ENCODE measurements around the gene ARHGAP42. TPM values are rescaled to one million over a fixed set of nuclear protein-coding genes. Genes with fewer than 3 reads are reported as not detected.
"Not testable (repeated sequence)": the region's sequence is repeated elsewhere in the genome, so short reads cannot be mapped to it uniquely, and the experiment has no call there.

ARHGAP42 gene
- polyA plus RNA-seq, 3 donors = 0.13 TPM; not detected in 2

DNA sequence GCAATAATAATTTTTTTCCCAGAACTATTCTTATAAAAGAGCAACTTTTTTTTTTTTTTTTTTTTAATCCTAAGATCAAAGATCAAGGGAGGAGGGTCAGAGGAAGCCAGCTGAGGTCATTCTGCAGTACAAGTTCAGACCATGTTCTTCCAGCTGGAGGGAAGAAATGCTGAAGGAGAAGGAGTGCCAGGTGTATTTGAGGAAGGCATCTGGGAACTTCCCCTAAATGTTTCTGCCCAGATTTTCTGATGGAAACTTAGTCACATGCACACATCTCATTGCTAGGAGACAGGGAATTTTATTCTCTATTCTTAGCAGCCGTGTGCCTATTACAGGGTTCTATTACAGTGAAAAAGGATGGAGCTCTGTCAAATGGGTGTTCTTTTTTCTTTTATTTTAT lies 208.4 kb downstream of the ARHGAP42 start:
- WGBS (ENCODE audit: insufficient coverage) = no CpG with 5 or more reads among the region's 1 CpG
- H3K27me3 ChIP-seq (ENCODE audit: control insufficient read depth in 2 of 2, insufficient read depth in 2 of 2, low read length in 2 of 2) = no peaks in the 10 kb centered on the region
- no peak overlapping the region for H3K9ac ChIP-seq (ENCODE audit: insufficient read depth, low read length, poor library complexity, severe bottlenecking)
- DNase-seq = no peak
- H3K36me3 ChIP-seq (replicated peaks in 1 of 2; ENCODE audit: control insufficient read depth in 1 of 2, insufficient read depth in 2 of 2, low read length in 2 of 2) = no peaks in the 10 kb centered on the region
- Mint-ChIP-seq H3K27me3 (ENCODE audit: low read depth in 3 of 3) (no peaks in the 10 kb centered on the region), H3K4me1 (no peaks in the 10 kb centered on the region), H3K27ac (no peak overlapping the region), H3K9me3 (peaks cover 0 to 8% (median 2%) of the 10 kb centered on the region in 7 donors), H3K4me3 (no peak overlapping the region), H3K36me3 (no peaks in the 10 kb centered on the region)
- H3K4me2 ChIP-seq (replicated peaks; ENCODE audit: extremely low read depth, low read length, poor library complexity, severe bottlenecking) = no peak overlapping the region
- intact Hi-C loops (cut with micrococcal nuclease) = no loop called here
- H4K20me1 ChIP-seq (ENCODE audit: insufficient read depth, low read length) = no peaks in the 10 kb centered on the region
- no peaks in the 10 kb centered on the region for H3K79me2 ChIP-seq (ENCODE audit: insufficient read depth, low read length)
- H3K27ac ChIP-seq (ENCODE audit: low read depth in 1 of 2, low read length in 2 of 2) = no peak overlapping the region
- no peak overlapping the region for H3K4me3 ChIP-seq (replicated peaks in 1 of 3; ENCODE audit: low read depth in 2 of 3, low read length in 3 of 3)
- TF ChIP-seq, protein P1, sequence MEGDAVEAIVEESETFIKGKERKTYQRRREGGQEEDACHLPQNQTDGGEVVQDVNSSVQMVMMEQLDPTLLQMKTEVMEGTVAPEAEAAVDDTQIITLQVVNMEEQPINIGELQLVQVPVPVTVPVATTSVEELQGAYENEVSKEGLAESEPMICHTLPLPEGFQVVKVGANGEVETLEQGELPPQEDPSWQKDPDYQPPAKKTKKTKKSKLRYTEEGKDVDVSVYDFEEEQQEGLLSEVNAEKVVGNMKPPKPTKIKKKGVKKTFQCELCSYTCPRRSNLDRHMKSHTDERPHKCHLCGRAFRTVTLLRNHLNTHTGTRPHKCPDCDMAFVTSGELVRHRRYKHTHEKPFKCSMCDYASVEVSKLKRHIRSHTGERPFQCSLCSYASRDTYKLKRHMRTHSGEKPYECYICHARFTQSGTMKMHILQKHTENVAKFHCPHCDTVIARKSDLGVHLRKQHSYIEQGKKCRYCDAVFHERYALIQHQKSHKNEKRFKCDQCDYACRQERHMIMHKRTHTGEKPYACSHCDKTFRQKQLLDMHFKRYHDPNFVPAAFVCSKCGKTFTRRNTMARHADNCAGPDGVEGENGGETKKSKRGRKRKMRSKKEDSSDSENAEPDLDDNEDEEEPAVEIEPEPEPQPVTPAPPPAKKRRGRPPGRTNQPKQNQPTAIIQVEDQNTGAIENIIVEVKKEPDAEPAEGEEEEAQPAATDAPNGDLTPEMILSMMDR (IDR thresholded peaks at IDR 0.05) = no peak
- no peaks in the 10 kb centered on the region for H3K9me3 ChIP-seq (replicated peaks in 1 of 2; ENCODE audit: control insufficient read depth in 1 of 2, insufficient read depth in 1 of 2, low read length in 2 of 2)
- H2AFZ ChIP-seq (ENCODE audit: insufficient read depth, low read depth, low read length, poor library complexity, severe bottlenecking) = no peak overlapping the region
- H3K4me1 ChIP-seq (ENCODE audit: control insufficient read depth in 1 of 2, insufficient read depth in 2 of 2, low read length in 2 of 2) = no peaks in the 10 kb centered on the region

DNA sequence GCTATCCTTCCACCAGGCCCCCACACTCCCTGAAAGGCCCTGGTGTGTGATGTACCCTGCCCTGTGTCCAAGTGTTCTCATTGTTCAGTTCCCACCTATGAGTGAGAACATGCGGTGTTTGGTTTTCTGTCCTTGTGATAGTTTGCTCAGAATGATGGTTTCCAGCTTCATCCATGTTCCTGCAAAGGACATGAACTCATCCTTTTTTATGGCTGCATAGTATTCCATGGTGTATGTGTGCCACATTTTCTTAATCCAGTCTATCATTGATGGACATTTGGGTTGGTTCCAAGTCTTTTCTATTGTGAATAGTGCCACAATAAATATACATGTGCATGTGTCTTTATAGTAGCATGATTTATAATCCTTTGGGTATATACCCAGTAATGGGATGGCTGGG lies 208.9 kb downstream of the ARHGAP42 start:
- H3K27me3 Mint-ChIP-seq (ENCODE audit: low read depth in 3 of 3); H3K4me3 ChIP-seq (replicated peaks in 1 of 3; ENCODE audit: low read depth in 2 of 3, low read length in 3 of 3); H3K27me3 ChIP-seq (ENCODE audit: control insufficient read depth in 2 of 2, insufficient read depth in 2 of 2, low read length in 2 of 2); intact Hi-C loops (cut with micrococcal nuclease); H3K4me1 Mint-ChIP-seq; H3K4me3 Mint-ChIP-seq; H3K9ac ChIP-seq (ENCODE audit: insufficient read depth, low read length, poor library complexity, severe bottlenecking); H3K79me2 ChIP-seq (ENCODE audit: insufficient read depth, low read length); H3K27ac ChIP-seq (ENCODE audit: low read depth in 1 of 2, low read length in 2 of 2); H2AFZ ChIP-seq (ENCODE audit: insufficient read depth, low read depth, low read length, poor library complexity, severe bottlenecking); H3K36me3 Mint-ChIP-seq; H3K36me3 ChIP-seq (replicated peaks in 1 of 2; ENCODE audit: control insufficient read depth in 1 of 2, insufficient read depth in 2 of 2, low read length in 2 of 2); H3K27ac Mint-ChIP-seq; H3K9me3 ChIP-seq (replicated peaks in 1 of 2; ENCODE audit: control insufficient read depth in 1 of 2, insufficient read depth in 1 of 2, low read length in 2 of 2); H4K20me1 ChIP-seq (ENCODE audit: insufficient read depth, low read length); DNase-seq; H3K4me2 ChIP-seq (replicated peaks; ENCODE audit: extremely low read depth, low read length, poor library complexity, severe bottlenecking); H3K9me3 Mint-ChIP-seq; H3K4me1 ChIP-seq (ENCODE audit: control insufficient read depth in 1 of 2, insufficient read depth in 2 of 2, low read length in 2 of 2): not testable (repeated sequence)
- no CpG with 5 or more reads among the region's 1 CpG for whole genome bisulfite sequencing (ENCODE audit: insufficient coverage)

DNA sequence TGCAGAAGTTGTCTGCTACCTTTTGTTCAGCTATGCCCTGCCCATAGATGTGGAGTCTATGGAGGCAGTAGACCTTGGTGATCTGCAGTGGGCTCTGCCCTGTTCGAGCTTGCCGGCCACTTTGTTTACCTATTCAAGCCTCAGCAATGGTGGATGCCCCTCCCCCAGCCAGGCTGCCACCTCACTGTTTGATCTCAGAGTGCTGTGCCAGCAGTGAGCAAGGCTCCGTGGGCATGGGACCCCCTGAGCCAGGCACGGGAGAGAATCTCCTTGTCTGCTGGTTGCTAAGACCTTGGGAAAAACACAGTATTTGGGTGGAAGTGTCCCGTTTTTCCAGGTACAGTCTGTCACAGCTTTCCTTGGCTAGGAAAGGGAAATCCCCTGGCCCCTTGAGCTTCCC lies 214.4 kb downstream of the ARHGAP42 start:
- H3K4me3 ChIP-seq (replicated peaks in 1 of 3; ENCODE audit: low read depth in 2 of 3, low read length in 3 of 3); H3K4me2 ChIP-seq (replicated peaks; ENCODE audit: extremely low read depth, low read length, poor library complexity, severe bottlenecking); H3K79me2 ChIP-seq (ENCODE audit: insufficient read depth, low read length); H3K4me3 Mint-ChIP-seq; H3K4me1 Mint-ChIP-seq; H4K20me1 ChIP-seq (ENCODE audit: insufficient read depth, low read length); H3K9ac ChIP-seq (ENCODE audit: insufficient read depth, low read length, poor library complexity, severe bottlenecking); H3K27me3 Mint-ChIP-seq (ENCODE audit: low read depth in 3 of 3); H3K27ac Mint-ChIP-seq; H2AFZ ChIP-seq (ENCODE audit: insufficient read depth, low read depth, low read length, poor library complexity, severe bottlenecking); DNase-seq; H3K36me3 Mint-ChIP-seq; intact Hi-C loops (cut with micrococcal nuclease); H3K4me1 ChIP-seq (ENCODE audit: control insufficient read depth in 1 of 2, insufficient read depth in 2 of 2, low read length in 2 of 2); H3K9me3 ChIP-seq (replicated peaks in 1 of 2; ENCODE audit: control insufficient read depth in 1 of 2, insufficient read depth in 1 of 2, low read length in 2 of 2); H3K27me3 ChIP-seq (ENCODE audit: control insufficient read depth in 2 of 2, insufficient read depth in 2 of 2, low read length in 2 of 2); H3K9me3 Mint-ChIP-seq; H3K27ac ChIP-seq (ENCODE audit: low read depth in 1 of 2, low read length in 2 of 2); H3K36me3 ChIP-seq (replicated peaks in 1 of 2; ENCODE audit: control insufficient read depth in 1 of 2, insufficient read depth in 2 of 2, low read length in 2 of 2): not testable (repeated sequence)
- WGBS (ENCODE audit: insufficient coverage) = 81% methylated on average over 5 of the region's 5 CpGs

All from CD14-positive monocyte (primary cell).